OCI-M1 (cell line): ENCODE measurements around the gene TAB3.
"Not testable (repeated sequence)": the region's sequence is repeated elsewhere in the genome, so short reads cannot be mapped to it uniquely, and the experiment has no call there.

Source experiments
- DNase-seq: peaks from one replicate; lab custom pipeline; 2025; lab: John Stamatoyannopoulos, UW

Gene TAB3

GRCh38 chrX:30814978-30815377 lies 74.1 kb downstream of the TAB3 start:
- DNase-seq: no peak

GRCh38 chrX:30812326-30812725 lies 76.7 kb downstream of the TAB3 start:
- DNase-seq: peak; percentile 10

GRCh38 chrX:30806187-30806728 lies 82.8 kb downstream of the TAB3 start:
- DNase-seq: no peak

GRCh38 chrX:30804462-30804861 lies 84.6 kb downstream of the TAB3 start:
- DNase-seq: no peak

GRCh38 chrX:30800901-30801300 lies 88.2 kb downstream of the TAB3 start:
- no peak for DNase-seq

GRCh38 chrX:30799327-30799726 lies 89.7 kb downstream of the TAB3 start:
- no peak for DNase-seq

GRCh38 chrX:30798810-30799209 lies 90.2 kb downstream of the TAB3 start:
- no peak for DNase-seq

GRCh38 chrX:30797301-30797700 lies 91.8 kb downstream of the TAB3 start:
- DNase-seq: not testable (repeated sequence)

- DNase-seq: no peak
Observed at GRCh38 chrX:30795981-30796958, 92.8 kb downstream of the TAB3 start.

- DNase-seq: no peak
Observed at GRCh38 chrX:30794497-30794896, 94.6 kb downstream of the TAB3 start.

GRCh38 chrX:30793767-30794103 lies 95.3 kb downstream of the TAB3 start:
- no peak for DNase-seq

GRCh38 chrX:30793075-30793766 lies 95.8 kb downstream of the TAB3 start:
- DNase-seq: no peak

GRCh38 chrX:30791296-30792278 lies 97.5 kb downstream of the TAB3 start:
- DNase-seq: no peak

- no peak for DNase-seq
Observed at GRCh38 chrX:30787012-30787411, 102.0 kb downstream of the TAB3 start.

- no peak for DNase-seq
Observed at GRCh38 chrX:30786374-30786773, 102.7 kb downstream of the TAB3 start.

- no peak for DNase-seq
Observed at GRCh38 chrX:30781711-30782444, 107.2 kb downstream of the TAB3 start.

- no peak for DNase-seq
Observed at GRCh38 chrX:30779453-30780030, 109.5 kb downstream of the TAB3 start.

- DNase-seq: no peak
Observed at GRCh38 chrX:30777575-30777974, 111.5 kb downstream of the TAB3 start.
